Measurements from ENCODE around the gene RETREG1.
"Not testable (repeated sequence)": the region's sequence is repeated elsewhere in the genome, so short reads cannot be mapped to it uniquely, and the experiment has no call there.

The RETREG1 gene

GRCh38 chr5:16615741-16616535 lies 859 bp downstream of the RETREG1 start:
- peak; percentile 24 for DNase-seq (ENCODE audit: low spot score)
- TF ChIP-seq, protein P1, sequence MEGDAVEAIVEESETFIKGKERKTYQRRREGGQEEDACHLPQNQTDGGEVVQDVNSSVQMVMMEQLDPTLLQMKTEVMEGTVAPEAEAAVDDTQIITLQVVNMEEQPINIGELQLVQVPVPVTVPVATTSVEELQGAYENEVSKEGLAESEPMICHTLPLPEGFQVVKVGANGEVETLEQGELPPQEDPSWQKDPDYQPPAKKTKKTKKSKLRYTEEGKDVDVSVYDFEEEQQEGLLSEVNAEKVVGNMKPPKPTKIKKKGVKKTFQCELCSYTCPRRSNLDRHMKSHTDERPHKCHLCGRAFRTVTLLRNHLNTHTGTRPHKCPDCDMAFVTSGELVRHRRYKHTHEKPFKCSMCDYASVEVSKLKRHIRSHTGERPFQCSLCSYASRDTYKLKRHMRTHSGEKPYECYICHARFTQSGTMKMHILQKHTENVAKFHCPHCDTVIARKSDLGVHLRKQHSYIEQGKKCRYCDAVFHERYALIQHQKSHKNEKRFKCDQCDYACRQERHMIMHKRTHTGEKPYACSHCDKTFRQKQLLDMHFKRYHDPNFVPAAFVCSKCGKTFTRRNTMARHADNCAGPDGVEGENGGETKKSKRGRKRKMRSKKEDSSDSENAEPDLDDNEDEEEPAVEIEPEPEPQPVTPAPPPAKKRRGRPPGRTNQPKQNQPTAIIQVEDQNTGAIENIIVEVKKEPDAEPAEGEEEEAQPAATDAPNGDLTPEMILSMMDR (IDR thresholded peaks at IDR 0.05; ENCODE audit: extremely low read depth, missing control alignments), result no peak

GRCh38 chr5:16612007-16612406 lies 4.8 kb downstream of the RETREG1 start:
- DNase-seq (ENCODE audit: low spot score), result no peak
- TF ChIP-seq, protein P1 (IDR thresholded peaks at IDR 0.05; ENCODE audit: extremely low read depth, missing control alignments), result no peak

DNA sequence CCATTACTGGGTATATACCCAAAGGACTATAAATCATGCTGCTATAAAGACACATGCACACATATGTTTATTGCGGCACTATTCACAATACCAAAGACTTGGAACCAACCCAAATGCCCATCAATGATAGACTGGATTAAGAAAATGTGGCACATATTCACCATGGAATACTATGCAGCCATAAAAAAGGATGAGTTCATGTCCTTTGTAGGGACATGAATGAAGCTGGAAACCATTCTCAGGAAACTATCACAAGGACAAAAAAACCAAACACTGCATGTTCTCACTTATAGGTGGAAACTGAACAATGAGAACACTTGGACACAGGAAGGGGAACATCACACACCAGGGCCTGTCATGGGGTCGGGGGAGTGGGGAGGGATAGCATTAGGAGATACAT lies 5.9 kb downstream of the RETREG1 start:
- DNase-seq (ENCODE audit: low spot score), result not testable (repeated sequence)

DNA sequence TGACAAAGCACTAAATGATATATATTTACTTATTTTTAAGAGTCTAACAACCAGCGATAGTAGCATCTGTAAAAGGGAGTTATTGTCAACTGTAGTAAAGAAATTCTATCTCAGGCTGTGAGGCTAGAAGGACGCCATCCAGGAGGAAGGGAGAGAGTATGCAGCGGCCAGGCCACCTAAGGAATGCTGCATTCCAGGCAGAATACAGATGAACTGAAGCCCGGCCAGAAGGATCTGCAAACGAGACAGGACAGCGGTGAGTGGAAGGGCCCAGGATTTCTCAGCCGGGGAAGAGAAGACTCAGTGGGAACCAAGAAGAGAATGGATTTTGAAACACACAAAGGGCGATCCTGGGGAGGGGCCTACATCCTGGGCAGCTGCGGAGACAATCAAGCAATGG lies 7.4 kb downstream of the RETREG1 start:
- TF ChIP-seq, protein P1 (IDR thresholded peaks at IDR 0.05; ENCODE audit: extremely low read depth, missing control alignments), result no peak
- DNase-seq (ENCODE audit: low spot score), result no peak

GRCh38 chr5:16606628-16607027 lies 10.2 kb downstream of the RETREG1 start:
- no peak for DNase-seq (ENCODE audit: low spot score)
- TF ChIP-seq, protein P1 (IDR thresholded peaks at IDR 0.05; ENCODE audit: extremely low read depth, missing control alignments), result no peak

DNA sequence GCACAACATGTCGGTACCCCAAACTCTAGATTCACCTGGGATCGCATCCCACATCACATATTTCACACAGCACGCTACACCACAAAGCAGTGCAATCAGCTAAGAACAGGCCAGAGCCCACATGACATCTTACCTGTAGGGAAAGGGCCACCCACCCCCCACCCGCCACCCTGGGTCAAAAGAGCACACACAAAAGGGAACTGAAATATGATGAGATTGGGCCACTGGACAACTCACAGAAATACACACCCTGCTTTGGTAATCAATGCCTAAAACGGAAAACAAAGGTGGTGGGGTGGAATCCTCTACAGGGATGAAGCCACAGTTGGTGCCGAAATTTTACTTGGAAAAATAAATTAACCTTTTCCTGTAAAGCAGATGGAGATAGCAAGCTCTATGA lies 13.1 kb downstream of the RETREG1 start:
- TF ChIP-seq, protein P1 (IDR thresholded peaks at IDR 0.05; ENCODE audit: extremely low read depth, missing control alignments), result no peak
- no peak for DNase-seq (ENCODE audit: low spot score)

- TF ChIP-seq, protein P1 (IDR thresholded peaks at IDR 0.05; ENCODE audit: extremely low read depth, missing control alignments), result no peak
Measured at GRCh38 chr5:16603295-16603694, 13.5 kb downstream of the RETREG1 start.

GRCh38 chr5:16602182-16602581 lies 14.6 kb downstream of the RETREG1 start:
- no peak for DNase-seq (ENCODE audit: low spot score)
- TF ChIP-seq, protein P1 (IDR thresholded peaks at IDR 0.05; ENCODE audit: extremely low read depth, missing control alignments), result no peak

More at GRCh38 chr5:16603295-16603694, 13.5 kb downstream of the RETREG1 start:
- DNase-seq (ENCODE audit: low spot score), result no peak
